ENCODE data around the gene DLGAP4.
"Not testable (repeated sequence)": the region's sequence is repeated elsewhere in the genome, so short reads cannot be mapped to it uniquely, and the experiment has no call there.

DLGAP4 gene

GRCh38 chr20:36455972-36456625, 150.0 kb downstream of the DLGAP4 start:
- DNase-seq, result no peak

- peak; percentile 93 for DNase-seq
Measured at GRCh38 chr20:36460648-36461599, 154.8 kb downstream of the DLGAP4 start.

- peak; percentile 39 to 48 for DNase-seq
Measured at GRCh38 chr20:36461600-36462439, 155.7 kb downstream of the DLGAP4 start.

GRCh38 chr20:36462440-36463211, 156.5 kb downstream of the DLGAP4 start:
- no peak for DNase-seq

GRCh38 chr20:36463212-36464061, 157.3 kb downstream of the DLGAP4 start:
- DNase-seq, result no peak

GRCh38 chr20:36465109-36466080, 159.3 kb downstream of the DLGAP4 start:
- no peak for DNase-seq

GRCh38 chr20:36466089-36466488, 159.9 kb downstream of the DLGAP4 start:
- DNase-seq, result no peak

GRCh38 chr20:36467076-36467999, 161.2 kb downstream of the DLGAP4 start:
- DNase-seq, result peak; percentile 45 to 53

- no peak for DNase-seq
Measured at GRCh38 chr20:36468149-36469000, 162.2 kb downstream of the DLGAP4 start.

- no peak for DNase-seq
Measured at GRCh38 chr20:36469973-36470372, 163.8 kb downstream of the DLGAP4 start.

GRCh38 chr20:36471885-36472636, 165.9 kb downstream of the DLGAP4 start:
- no peak for DNase-seq

GRCh38 chr20:36472637-36473090, 166.5 kb downstream of the DLGAP4 start:
- DNase-seq, result peak in 1 of 2 donors; percentile 26

- DNase-seq, result no peak
Measured at GRCh38 chr20:36473164-36473563, 167.0 kb downstream of the DLGAP4 start.

GRCh38 chr20:36474563-36474962, 168.4 kb downstream of the DLGAP4 start:
- DNase-seq, result no peak

- not testable (repeated sequence) for DNase-seq
Measured at GRCh38 chr20:36475054-36475453, 168.9 kb downstream of the DLGAP4 start.

GRCh38 chr20:36477475-36477874, 171.3 kb downstream of the DLGAP4 start:
- no peak for DNase-seq

All from CD4-positive, alpha-beta T cell treated with Interleukin-4 for 1 hour (primary cell).